DMS 273 (cell line): ENCODE data around the gene CR2.
"Not testable (repeated sequence)": the region's sequence is repeated elsewhere in the genome, so short reads cannot be mapped to it uniquely, and the experiment has no call there.

ENCODE experiments used
- DNase-seq: peaks from one replicate; lab custom pipeline; 2025; ENCODE audit not compliant: unreplicated experiment; lab: John Stamatoyannopoulos, UW

Gene CR2

DNA sequence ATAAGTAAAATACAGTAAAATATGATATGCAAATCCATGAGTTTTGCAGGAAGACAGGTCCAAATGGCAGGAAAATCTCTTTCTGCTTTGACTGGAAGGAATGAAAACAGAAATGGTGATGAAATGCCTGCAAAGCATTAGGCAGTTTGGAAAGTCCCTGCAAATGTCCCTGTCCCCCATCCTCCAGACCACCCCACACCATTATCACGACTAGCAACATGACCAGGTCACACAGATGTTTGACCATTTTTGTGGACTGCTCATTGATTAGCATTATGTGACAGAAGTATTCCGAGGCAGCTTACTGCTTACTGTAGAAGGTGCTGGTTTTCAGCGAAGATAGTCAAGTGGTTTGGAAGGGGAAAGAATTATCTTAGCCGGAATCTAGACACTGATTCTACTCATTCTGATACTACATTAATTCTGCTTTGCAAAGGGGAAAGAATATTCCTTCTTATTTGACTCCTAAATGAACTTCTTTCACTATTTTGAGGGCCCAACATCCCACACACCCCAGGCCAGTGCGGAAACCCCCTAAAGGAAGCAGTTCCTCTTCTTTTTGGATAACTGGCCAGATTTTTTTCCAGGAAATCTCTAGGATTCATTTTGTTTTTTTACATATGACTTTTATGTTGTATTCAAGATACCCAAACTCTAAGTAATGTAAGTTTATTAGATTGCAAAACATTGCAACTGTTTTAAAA lies 9.5 kb upstream of the CR2 start:
- DNase-seq: no peak

DNA sequence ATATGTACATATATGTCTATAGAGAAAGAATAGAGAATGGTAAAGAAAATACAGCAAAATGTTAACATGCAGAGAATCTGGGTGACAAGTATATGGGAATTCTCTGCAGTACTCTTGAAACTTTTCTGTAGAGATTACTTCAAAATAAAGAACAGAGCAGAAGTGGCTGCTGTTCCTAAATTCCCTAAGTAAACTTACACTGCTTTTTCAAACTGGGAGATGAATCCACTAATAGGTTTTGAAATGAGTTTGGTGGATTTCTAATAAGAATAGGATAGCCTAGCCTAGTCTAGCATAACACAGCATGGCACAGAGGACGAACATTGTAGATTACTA lies 450 bp upstream of the CR2 start:
- no peak for DNase-seq

DNA sequence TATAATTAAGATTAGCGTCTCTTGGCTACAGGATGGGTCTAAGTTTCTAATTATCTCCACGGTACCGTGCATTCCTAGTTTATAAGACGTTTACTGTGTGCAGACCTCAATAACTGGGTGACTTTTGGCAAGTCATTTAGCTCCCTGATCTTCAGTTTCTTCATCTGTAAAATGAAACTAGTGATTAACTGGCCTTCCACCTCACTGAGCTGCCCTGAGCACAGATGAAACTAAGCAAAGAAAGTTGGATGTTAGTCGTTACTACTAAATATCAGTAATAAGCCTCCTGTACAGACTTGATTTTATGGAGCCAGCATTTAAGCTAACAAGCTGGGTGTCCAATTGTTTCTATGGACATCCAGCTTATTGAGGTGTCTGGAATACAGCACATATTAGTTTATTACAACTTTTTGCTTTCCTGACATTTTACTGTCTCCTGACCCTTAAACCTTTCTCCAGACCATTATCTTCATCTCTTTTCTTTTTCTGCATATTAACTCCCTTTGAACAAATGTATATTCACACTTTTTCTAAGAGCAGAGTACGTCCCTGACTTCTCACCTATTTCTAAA lies 1.1 kb downstream of the CR2 start:
- DNase-seq: no peak

DNA sequence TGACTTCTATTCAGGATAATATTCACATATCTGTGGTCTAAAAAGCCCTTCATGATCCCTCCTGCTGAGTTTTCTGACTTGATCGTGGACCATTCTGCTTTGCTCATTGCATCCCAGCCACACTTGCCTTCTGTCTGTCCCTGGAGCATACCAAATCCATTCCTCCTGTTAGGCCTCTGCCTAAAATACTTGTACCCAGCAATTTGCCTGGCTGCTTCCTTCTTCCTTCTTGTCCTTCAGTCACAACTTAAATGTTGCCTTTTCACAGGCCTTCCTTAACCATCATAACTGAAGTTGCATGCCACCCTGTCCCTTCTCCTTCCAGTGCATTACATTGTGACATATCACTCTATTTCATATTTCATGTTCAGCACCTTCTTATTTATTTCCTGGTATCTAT lies 4.3 kb downstream of the CR2 start:
- no peak for DNase-seq

DNA sequence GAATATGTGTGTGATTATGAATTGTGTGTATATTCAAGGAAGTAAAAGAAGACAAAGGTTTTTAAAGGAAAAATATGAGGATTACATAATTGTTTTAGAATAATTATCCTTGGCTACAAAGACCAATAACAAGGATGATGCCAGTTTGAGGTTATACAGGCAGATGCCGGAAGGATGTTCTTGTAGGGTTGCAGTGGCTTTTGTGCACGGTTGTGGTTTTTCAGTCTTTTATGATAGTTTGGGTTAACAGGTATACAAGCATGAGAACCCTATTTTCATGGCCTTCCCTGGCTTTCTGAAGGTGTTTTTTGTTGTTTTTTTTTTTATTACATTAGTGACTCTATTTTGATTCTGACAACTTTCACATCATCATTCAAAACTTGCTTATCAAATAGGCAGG lies 4.9 kb downstream of the CR2 start:
- DNase-seq: no peak

DNA sequence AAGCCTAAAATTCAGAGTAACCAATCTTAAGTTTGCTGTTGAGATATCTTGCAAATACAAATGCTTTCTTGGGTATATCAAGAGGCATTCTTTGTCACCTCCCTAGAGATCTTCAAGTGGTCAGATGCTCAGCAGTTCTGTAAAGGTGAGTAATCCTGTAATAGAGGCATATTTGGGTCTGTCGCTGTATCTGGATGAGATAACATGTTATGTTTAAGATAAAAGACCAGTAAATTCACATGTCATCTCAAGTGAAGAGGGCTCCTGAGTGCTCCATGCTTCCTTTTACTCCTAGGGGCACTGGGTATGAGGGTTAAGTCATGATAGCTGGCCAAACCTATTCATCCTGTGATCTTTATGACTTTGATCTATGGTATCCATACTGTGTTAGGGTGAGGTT lies 7.5 kb downstream of the CR2 start:
- DNase-seq: no peak

DNA sequence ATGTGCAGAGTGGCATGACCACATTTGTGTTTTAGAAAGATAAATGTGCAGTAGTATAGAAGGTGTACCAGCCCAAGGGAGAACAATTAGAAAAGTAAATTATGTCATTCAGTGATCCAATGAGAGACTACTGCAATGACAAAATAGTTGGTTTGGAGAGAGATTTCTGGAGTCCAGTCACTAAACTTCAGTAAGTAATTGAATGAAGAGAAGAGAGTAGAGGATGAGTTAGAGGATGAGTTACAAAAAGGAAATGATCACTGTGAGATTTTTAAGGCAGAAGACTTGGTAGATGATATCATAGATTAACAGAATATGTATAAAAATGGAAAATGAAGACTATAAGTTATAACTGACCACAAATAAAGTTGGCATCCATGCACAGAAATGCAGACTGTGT lies 8.4 kb downstream of the CR2 start:
- no peak for DNase-seq

DNA sequence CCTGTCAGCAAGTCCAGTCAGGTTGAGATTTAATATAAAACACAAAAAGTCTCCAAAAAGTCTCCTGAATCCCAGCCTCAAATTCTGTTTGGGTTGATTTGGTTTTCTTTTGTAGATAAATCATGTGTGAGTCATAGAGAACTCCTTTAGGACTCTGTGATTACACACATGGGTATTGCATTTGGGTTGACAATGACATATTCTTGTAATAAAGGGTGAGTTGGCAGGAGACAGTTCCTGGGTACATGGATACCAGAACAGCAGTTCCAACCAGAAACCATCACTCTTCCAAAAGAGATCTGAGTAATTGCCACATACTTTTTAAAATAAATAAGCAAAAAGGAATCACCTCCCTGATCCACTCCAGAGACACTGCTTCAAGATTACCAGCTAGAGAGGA lies 8.9 kb downstream of the CR2 start:
- DNase-seq: no peak

DNA sequence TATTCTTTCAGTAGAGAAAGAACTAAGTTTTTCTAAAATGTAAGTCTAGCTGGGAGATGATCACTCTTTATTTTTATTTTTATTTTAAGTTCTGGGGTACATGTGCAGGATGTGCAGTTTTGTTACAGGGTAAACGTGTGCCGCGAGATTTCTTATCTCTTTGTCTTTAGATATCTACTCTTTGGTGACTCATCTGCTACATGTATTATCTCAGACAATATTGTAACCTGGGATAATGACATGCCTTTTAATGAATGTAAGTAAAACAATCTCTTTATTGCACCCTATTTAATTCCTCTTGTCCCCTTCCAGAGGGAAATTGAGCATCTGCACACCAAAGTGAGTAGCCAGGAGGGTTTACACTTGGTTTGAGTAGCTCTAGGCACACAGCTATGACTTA lies 9.4 kb downstream of the CR2 start:
- DNase-seq: no peak

DNA sequence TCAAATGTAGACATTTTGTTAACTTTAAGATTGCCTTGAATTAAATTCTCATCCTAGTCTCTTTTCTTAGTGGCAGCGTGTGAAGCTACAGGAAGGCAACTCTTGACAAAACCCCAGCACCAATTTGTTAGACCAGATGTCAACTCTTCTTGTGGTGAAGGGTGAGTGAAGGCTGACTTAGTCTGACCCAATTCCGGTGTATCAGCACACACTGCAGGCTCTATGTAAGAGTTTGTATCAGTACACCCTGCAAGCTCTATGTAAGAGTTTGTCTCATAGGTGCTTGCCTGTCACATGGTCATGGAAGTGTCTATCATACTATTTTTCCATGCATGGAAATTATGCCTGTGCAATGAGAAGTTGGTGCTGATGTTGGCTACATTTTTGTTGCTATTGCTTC lies 16.8 kb downstream of the CR2 start:
- no peak for DNase-seq

DNA sequence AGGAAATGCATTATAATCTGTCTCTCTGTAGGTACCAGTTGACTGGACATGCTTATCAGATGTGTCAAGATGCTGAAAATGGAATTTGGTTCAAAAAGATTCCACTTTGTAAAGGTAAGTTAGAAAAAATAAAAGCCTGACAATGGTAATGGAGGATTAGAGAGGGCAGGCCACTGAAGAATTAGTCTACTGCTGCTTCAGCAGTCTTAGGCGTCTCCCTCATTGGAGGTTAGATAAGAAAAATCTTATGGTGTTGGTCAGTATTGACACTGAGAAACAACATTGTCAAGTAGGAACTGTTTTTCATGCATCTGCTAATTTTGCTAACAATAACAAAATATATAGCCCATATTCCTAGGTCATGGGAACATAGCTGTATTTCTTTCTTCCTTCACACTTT lies 20.1 kb downstream of the CR2 start:
- no peak for DNase-seq

DNA sequence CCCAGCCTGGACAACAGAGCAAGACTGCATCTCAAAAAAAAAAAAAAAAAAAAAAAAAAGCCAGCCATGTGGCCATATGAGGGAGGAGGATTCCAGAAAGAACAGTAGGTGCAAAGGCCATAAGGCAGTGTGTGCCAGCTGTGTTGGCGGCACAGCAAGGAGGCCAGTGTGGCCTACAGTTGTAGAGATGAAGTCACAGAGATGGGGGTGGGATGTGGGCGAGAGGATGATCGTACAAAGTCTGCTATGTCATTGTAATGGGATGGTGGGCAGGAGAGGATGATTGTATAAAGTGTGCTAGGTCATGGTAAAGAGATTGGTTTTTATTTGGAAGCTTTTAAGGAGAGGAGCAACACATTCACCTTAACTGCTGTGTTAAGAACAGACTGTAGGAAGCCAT lies 32.1 kb downstream of the CR2 start:
- DNase-seq: no peak

DNA sequence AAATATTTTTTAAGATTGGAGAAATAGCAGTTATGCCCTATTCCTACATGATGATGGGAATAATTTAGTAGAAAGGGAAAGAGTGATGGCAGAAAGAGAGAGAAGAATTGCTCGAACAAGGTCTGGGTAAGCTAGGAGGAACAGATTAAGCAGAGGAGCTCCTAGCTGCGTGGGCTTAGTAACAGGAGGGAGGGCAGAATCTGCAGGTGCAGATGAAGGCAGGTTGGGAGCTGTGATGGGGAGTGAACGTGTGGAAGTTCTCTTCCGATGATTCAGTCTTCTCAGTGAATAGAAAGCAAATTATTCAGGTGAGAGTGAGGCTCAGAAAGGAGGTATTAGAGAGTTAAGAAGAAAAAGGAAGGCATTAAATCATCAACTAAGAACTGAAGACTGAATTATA lies 33.5 kb downstream of the CR2 start:
- no peak for DNase-seq

DNA sequence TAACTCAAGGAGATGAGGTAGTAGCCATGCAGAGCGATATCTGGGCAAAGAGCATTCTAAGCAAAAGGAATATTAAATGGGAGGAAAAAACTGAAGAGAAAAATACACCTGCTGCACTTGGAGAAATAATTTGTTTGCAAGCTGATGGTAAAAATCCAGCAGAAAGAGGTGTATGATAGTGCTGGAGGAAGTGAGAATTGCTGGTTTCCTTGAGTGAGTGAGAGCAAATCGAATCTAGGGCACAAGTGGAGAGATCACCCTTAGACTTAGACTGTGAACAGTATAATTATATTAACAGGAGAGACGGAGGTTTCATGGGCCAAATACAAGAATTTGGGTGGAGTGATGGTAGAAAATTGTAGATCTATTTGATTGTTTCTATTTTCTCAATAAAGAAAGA lies 39.1 kb downstream of the CR2 start:
- DNase-seq: no peak

DNA sequence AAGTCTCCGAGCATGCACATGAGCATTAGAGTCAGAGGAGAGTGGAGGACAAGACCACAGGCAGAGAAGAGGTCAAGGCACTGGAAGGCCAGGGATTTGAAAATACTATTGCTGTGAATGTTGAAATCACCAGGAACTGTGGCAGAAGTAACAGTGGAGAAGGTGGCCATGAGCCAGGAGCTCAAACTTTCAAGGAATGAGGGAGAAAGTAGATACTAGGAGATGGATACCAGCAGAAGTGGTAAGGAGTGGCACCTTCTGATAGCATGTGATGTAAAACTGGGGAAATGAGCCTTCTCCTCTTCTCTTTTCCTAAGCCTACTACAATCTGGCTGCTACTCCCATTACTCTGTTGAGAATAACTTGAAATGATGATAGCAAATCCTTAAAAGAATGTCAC lies 40.0 kb downstream of the CR2 start:
- DNase-seq: no peak

DNA sequence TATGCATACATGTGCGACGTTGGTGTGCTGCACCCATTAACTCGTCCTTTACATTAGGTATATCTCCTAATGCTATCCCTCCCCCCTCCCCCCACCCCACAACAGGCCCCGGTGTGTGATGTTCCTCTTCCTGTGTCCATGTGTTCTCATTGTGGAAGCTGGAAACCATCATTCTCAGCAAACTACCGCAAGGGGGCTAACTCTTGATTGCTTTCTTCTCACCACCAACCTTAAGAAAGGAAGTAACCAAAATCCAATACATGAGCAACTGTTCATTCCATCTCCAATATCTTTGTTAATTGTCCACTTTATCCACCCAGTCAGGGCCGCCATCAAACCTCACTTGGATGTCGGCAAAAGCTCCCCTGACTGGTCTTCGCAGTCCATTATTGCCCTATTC lies 41.2 kb downstream of the CR2 start:
- DNase-seq: not testable (repeated sequence)

DNA sequence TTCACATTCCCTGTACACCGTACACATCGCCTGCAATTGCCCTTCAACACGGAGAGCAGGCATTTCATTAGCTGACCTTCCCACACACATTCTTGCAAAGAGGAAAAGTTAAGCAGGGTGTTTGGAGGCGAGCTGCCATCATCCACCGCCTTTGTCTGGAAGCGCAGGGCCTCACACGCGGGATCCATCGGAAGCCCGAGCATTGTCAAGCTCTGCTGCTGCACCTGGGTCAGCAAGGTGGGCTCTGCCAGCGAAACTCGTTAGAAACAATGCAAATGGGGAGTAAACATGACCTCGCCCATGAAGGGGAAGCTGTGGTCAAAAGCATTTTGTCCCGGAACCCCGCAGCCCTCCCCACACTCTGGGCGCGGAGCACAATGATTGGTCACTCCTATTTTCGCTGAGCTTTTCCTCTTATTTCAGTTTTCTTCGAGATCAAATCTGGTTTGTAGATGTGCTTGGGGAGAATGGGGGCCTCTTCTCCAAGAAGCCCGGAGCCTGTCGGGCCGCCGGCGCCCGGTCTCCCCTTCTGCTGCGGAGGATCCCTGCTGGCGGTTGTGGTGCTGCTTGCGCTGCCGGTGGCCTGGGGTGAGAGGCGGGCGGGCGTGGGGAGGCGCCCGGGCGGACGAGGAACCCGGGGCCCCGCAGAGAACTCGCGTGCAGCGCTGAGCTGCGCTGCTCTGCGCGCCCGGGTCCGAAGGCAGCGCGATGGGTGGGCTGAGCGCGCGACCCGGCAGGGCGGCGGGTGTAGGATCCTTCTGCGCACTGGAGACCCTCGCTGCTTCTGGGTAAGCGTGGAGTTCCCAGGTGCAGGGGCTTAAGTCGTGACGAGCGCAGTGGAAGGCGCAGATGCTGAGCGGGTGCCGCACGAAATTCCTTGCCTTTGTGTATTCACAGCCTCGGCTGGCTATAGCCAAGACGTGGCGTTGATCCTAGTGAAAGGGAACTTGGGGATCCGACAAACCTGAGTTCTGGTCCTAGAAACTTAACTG lies 42.0 kb downstream of the CR2 start, which contains the start of gene CR1:
Gene CR1, plus strand, starts transcription at position 357 of the 992 bp plus-strand sequence. Its CDS starts 111 bp downstream, at position 468.
- DNase-seq: no peak

DNA sequence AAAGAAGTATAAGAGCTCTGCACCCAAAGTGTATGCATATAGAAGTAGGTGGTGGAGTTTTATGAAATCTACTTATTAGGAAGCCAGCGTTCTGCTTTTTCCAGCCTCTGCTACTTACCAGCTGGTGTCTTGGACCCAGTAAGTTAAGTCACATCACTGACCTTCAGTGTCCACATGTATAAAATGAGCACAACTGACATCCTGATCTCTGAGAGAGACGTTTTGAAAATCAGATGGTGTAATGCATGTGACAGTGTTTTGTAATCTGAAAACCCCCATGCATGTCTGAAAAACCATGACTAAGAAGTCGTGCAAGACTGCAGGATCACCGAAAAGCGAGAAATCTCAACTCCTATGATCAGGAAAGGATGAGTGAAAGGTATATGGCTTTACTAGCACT lies 43.8 kb downstream of the CR2 start:
- no peak for DNase-seq

DNA sequence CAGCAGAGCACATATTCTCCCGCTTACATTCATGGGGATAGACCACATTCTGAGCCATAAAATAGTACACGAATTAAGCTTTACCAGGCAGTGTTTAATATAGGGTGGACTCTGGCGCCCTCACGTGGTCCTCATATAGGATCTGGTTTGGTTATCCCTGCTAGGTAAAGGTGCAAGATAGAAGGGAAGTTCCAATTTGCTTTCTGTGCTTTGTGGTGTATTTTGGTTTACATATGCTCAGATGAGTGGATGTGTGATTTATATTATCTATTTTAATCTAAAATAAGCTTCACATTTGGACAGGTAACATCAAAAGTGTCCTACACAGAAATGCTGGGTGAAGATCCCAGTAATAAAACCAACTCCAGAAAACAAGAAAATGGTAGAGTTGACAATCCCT lies 45.4 kb downstream of the CR2 start:
- DNase-seq: peak; percentile 76

DNA sequence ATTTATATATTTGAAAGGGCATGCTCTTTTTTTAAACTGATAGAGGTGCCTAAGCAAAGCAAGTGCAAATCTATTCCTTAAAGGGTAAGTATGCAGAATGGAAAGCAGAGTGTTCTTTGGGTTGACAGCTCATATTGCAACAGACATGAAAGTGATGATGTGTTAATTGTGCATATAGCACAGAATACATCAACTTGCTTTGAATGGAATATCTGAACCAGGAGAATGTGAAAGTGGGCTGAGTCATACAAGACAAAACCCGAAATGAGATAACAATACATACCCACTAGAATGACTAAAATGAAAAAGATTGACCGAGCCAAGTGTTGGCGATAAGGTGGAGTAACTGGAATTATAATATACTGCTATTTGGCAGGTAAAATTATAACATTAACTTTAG lies 46.2 kb downstream of the CR2 start:
- no peak for DNase-seq

DNA sequence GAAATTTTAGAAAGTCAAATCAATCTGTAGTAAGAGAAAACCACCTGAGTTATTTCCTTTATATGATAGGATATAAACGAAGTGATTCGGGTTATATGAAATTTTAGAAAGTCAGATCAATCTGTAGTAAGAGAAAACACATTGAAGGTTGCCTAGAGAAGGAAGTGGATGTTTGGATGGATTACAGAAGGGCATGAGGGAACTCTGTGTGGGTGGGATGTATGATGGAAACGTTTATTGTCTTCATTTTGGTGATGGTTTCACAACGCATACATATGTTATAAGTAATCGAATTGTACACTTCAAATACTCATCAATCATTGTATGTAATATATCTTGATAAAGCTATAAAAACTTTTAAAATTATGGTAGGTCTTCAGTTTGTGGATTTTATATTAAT lies 46.9 kb downstream of the CR2 start:
- DNase-seq: no peak

DNA sequence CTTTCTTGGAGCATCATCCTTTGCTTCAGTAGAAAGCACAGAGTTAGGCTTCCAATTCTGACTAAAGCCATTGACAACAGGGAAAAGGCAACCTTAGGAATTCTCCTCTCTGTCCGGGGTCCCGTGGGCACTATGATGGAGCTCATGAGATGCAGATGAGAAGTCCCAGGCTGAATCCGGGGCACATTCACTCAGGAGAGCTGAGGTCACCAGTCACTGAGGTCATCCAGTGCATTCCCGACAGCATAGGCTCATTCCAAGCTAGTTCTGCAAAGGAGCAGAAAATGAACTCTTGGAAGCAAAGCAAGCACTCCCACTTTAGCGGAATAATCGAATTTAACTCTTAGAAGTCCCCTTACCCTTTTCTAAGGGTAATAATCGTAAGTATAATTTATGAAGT lies 48.6 kb downstream of the CR2 start:
- DNase-seq: no peak
